ENCODE data around the gene PROM1.

DNA sequence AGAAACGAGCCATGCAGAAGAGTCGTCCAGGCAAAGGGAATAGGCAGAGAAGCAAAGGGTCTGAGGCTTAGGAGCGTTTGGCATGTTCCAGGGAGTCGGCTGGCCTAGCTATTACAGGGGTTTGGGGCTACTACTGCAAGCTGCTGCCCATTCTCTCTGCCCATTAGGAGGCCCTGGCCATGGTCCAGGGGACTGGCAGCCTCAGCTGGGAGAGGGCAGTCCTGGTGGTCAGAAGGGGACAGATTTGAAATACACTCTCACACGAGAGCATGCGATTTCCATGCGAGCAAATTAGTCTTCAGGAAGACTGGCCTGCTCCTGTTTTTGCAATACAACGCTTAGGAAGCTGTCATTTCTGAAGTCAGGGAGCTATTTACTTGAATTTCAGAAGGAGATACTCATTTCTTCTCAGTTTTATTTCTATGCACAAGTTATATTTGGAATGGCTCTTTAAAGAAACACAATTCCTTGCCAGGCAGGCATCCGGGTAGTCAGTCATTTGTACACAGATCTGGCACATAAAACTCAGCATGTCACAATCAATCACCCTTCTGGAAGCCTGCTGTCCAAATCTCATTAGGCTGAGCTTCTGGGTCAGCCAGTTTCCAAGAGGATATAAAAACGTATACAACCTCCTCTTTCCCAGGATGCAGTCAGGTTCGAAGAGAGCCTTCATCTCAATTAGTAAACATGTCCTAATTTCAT is 27.0 kb downstream of the PROM1 start:
- TF ChIP-seq, protein P1, sequence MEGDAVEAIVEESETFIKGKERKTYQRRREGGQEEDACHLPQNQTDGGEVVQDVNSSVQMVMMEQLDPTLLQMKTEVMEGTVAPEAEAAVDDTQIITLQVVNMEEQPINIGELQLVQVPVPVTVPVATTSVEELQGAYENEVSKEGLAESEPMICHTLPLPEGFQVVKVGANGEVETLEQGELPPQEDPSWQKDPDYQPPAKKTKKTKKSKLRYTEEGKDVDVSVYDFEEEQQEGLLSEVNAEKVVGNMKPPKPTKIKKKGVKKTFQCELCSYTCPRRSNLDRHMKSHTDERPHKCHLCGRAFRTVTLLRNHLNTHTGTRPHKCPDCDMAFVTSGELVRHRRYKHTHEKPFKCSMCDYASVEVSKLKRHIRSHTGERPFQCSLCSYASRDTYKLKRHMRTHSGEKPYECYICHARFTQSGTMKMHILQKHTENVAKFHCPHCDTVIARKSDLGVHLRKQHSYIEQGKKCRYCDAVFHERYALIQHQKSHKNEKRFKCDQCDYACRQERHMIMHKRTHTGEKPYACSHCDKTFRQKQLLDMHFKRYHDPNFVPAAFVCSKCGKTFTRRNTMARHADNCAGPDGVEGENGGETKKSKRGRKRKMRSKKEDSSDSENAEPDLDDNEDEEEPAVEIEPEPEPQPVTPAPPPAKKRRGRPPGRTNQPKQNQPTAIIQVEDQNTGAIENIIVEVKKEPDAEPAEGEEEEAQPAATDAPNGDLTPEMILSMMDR (IDR thresholded peaks at IDR 0.05) = no peak
- no peak for TF ChIP-seq POLR2A (IDR thresholded peaks at IDR 0.05)
